Muscle of leg (tissue), 11 donors: Measurements from ENCODE around the gene RBM20. TPM values are rescaled to one million over a fixed set of nuclear protein-coding genes. Genes with fewer than 3 reads are reported as not detected.

ENCODE experiments used
- DNase-seq: peaks from one replicate; pipeline ENCODE4 v3.0.0; 2013
- H3K27ac ChIP-seq: one replicate; pipeline ENCODE4 v1.5.1; 2013; ENCODE audit warnings: mild to moderate bottlenecking, low read length, control low read depth
- H3K27me3 ChIP-seq: one replicate; pipeline ENCODE4 v1.6.1; 2013; ENCODE audit warnings: low read length; ENCODE audit not compliant: control insufficient read depth, insufficient read depth
- H3K36me3 ChIP-seq: one replicate; pipeline ENCODE4 v1.6.1; 2013; ENCODE audit warnings: low read length; ENCODE audit not compliant: control insufficient read depth, insufficient read depth
- H3K4me1 ChIP-seq: one replicate; pipeline ENCODE4 v1.6.1; 2013; ENCODE audit warnings: low read length; ENCODE audit not compliant: control insufficient read depth, insufficient read depth
- H3K4me3 ChIP-seq: one replicate; pipeline ENCODE4 v1.5.1; 2013; ENCODE audit warnings: low read length, control low read depth
- H3K9me3 ChIP-seq: replicated peaks from 2 replicates; pipeline ENCODE4 v1.6.1; 2013; ENCODE audit warnings: low read depth, low read length; ENCODE audit not compliant: control insufficient read depth
- WGBS: methylation state at CpG from one replicate; pipeline ENCODE4 v1.1.5; 2013; ENCODE audit warnings: missing lambda C conversion rate; ENCODE audit not compliant: insufficient coverage; 5-methylcytosine and 5-hydroxymethylcytosine counted together
- polyA plus RNA-seq, 8 donors: library from polyadenylated mRNA; unstranded; fragments of 120-200 nt; gene quantifications; one replicate each; pipeline versions ENCODE4 v1.2.1 to v1.2.3, GENCODE V29; 2013; ENCODE audit warnings: inconsistent platforms in 1 of 8, low replicate concordance in 1 of 8; ENCODE audit not compliant: insufficient read length in 8 of 8, insufficient read depth in 1 of 8
- total RNA-seq: library from RNA; stranded (reverse); fragments of 120-200 nt; gene quantifications from one replicate; pipeline ENCODE4 v1.2.4, GENCODE V29; 2013

RBM20 gene
- total and polyA plus RNA-seq, 9 donors: 6.5 to 17.0 (median 9.8) TPM

DNA sequence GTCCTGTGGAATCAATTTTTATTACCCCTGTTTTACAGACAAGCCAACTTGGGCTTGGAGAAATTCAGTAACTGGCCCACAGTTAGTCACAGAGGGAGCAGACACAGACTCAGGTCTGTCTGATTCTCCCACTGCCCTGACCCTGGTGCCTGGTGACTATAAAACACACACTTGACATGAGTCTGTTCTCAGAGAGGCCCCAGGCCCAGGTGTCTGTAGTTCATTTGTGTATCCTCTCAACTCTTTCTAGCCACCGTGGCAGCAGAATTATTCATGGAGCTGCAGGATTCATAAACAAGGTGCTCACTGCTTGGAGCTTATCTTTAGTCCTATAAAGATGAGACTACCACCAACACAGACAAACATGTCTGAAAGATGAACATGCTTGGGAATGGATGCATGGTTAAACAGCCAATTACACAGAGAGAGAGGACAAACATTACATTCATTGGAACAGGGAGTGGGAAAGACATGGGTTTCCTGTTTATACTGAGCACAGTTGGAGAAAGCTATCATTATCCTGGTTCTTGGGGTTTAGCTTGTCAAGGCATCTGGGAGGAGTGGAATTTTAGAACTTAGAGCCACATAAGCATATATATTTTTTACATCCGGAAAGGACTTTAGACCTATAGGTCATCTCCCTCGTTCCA is 148.5 kb downstream of the RBM20 start:
- no peak overlapping the region for H3K4me3 ChIP-seq
- WGBS: no CpG with 5 or more reads among the region's 3 CpGs
- no peak for DNase-seq
- no peaks in the 10 kb centered on the region for H3K9me3 ChIP-seq
- no peaks in the 10 kb centered on the region for H3K27me3 ChIP-seq
- no peak overlapping the region for H3K27ac ChIP-seq
- peaks cover 13% of the 10 kb centered on the region for H3K4me1 ChIP-seq
- no peaks in the 10 kb centered on the region for H3K36me3 ChIP-seq

DNA sequence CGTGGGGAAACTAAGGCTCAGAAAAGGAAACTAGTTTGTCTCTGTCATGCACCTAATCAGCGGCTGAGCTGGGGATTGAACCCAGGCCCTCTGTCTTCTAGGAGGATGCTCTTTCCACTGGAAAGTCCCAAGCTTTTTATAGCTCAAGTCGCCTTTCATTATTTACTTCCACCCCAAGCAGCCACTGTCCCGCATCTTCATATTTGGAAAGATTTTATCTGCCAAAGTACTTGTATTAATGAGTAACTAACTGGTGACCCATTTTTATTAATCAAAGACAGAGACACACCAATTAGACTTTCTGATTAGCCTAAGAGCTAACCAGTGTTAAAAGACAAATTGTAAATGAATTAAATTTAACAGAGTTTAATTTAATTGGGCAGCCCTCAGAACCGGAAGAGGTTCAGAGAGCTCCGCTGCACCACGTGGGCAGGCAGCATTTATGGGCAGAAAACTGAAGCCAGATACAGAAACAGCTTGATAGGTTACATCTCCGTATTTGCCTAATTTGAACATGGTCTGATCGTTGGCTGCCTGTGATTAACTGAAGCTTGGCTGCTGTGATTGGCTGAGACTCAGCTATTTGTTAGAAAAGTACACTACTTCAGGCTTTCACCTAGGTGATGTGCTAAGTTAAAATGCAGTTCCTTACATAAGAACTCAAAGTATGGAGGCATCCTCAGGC is 149.1 kb downstream of the RBM20 start:
- H3K4me1 ChIP-seq: peaks cover 13% of the 10 kb centered on the region
- 74% methylated on average over 5 of the region's 9 CpGs for WGBS
- H3K9me3 ChIP-seq: no peaks in the 10 kb centered on the region
- H3K27ac ChIP-seq: no peak overlapping the region
- H3K4me3 ChIP-seq: no peak overlapping the region
- no peaks in the 10 kb centered on the region for H3K36me3 ChIP-seq
- H3K27me3 ChIP-seq: no peaks in the 10 kb centered on the region
- DNase-seq: no peak

DNA sequence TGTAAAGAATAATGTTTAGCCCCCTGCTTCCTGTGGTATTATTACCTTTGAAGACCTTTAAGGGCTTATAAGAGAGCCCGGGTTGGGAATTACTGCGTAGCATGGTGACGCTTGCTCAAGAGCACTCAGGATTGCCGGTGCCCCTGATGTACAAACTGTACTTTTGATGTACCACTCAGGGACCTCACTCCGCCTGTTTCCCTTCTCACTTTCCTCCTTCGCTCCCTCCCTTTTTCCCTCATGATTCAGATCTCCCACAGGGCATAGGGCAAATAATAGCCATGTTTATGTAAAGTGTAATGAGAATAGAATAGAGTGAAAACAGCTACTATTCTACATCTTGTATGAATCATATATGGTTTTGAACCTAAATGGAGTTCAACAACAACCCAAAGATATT is 149.8 kb downstream of the RBM20 start:
- no peak for DNase-seq
- WGBS: 100% methylated on average over 3 of the region's 6 CpGs
- H3K9me3 ChIP-seq: no peaks in the 10 kb centered on the region
- H3K4me1 ChIP-seq: peaks cover 13% of the 10 kb centered on the region
- no peaks in the 10 kb centered on the region for H3K27me3 ChIP-seq
- H3K4me3 ChIP-seq: no peak overlapping the region
- H3K36me3 ChIP-seq: no peaks in the 10 kb centered on the region
- H3K27ac ChIP-seq: no peak overlapping the region

DNA sequence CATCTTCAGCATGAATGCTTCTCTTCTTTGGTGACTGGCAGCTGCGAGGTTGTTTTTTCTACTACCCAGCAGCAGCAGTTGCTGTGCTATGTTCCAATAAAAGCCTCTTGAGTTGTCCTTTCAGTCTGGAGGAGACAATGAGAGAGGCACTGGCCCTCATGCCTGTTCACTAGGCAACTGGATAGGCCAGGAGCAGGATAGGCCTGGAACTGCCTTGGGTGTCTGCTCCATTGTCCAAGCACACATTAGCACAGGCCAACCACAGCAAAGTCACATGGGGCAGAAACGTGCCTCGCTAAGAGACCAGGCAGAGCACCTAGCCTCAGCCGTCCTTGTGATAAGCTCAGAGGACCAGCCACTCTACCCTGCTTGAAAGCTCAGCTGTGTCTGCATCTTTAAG is 150.7 kb downstream of the RBM20 start:
- 62% methylated on average over 4 of the region's 4 CpGs for WGBS
- Histone ChIP-seq H3K4me3 (no peak overlapping the region), H3K27me3 (no peaks in the 10 kb centered on the region), H3K9me3 (no peaks in the 10 kb centered on the region), H3K27ac (peak overlapping the region; percentile 67), H3K36me3 (no peaks in the 10 kb centered on the region), H3K4me1 (peaks cover 8% of the 10 kb centered on the region)
- peak; percentile 51 for DNase-seq

DNA sequence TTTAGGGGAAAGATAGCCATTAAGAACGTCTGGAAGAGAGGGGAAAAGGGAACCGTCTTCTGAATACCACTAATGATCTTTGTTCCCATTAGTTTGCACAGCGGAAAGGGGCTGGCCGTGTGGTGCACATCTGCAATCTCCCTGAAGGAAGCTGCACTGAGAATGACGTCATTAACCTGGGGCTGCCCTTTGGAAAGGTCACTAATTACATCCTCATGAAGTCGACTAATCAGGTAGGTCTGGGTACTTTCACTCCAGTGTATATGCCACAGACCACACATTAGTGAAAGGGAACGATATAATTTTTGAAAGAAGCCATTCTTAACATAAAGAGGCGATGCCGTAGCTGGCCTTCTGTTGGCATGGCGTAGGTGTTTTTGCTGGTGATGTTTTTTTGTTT is 153.3 kb downstream of the RBM20 start:
- H3K9me3 ChIP-seq: no peaks in the 10 kb centered on the region
- H3K27me3 ChIP-seq: no peaks in the 10 kb centered on the region
- H3K4me3 ChIP-seq: no peak overlapping the region
- H3K27ac ChIP-seq: no peak overlapping the region
- no peaks in the 10 kb centered on the region for H3K36me3 ChIP-seq
- no peak for DNase-seq
- 20% methylated on average over 1 of the region's 10 CpGs for WGBS
- H3K4me1 ChIP-seq: peaks cover 9% of the 10 kb centered on the region

DNA sequence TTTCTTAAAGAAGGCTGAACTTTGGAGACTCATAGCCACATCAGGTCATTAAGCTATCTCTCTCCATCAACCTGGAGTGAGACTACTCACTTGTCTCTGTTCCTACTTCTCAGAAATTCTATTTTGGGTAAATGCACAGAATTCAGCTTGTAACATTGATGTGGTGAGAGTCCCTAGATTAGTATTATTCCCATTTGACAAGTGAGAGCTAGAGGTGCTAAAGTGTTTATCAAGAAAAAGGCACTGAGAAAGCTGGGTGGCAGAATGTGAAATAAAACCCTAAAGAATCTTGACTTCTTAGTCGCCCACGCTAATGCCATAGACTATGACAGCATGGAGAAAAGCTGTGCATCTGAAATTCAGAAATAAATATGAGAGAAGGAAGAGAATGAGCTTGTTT is 154.2 kb downstream of the RBM20 start:
- Histone ChIP-seq H3K27ac (no peak overlapping the region), H3K27me3 (no peaks in the 10 kb centered on the region), H3K36me3 (no peaks in the 10 kb centered on the region), H3K4me3 (no peak overlapping the region), H3K4me1 (peaks cover 11% of the 10 kb centered on the region), H3K9me3 (no peaks in the 10 kb centered on the region)
- no peak for DNase-seq
- WGBS: 100% methylated on average over 2 of the region's 2 CpGs

DNA sequence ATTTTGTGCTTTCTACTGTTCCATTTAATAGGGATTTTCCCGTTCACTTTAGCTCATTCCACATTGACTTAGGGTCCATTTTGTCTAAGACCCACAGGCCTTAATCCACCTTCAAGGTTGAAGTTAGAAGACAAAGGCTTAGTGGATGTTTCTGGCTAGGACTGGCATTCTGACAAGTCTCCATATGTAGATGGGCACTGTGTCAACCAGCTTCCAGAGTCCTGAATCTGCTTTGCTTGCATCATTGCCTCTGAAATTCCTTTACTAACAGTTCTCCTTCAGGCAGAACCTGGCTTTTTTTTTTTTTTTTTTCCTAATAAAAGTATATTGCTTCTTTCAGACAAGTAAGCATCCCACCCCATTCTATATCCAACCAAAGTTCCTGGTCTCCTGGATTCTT is 158.0 kb downstream of the RBM20 start:
- H3K27ac ChIP-seq: peak overlapping the region; percentile 38
- H3K36me3 ChIP-seq: no peaks in the 10 kb centered on the region

DNA sequence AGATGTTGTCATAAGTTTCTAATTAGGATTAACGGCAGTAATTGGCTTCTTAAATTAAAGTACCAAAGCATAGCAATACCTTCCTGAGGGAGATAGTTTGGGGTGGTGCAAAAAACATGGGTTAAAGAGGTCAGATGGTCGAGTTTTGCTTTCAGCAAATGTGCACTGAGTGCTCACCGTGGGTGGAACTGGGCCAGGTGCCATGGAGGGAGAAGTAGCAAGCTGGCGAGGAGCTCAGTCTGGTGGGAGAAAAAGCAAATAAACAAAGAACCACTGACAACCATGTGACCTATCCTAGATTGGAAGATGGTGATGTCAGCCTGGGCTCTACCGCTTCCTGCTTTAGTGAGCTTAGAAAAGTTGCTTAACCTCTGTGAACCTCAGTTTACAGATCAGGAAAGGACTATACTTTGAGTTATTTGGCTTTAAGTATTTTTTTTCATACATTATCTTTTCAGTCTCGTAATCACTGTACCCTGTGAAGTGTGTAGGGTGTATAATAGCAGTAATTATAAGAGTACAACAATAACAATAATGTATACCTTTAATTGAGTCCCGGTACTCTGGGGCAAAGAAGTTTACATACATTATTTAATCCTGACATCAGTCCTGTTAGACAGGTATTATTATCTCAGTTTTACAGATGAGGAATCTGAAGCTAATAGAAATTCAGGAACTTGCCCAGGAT is 158.6 kb downstream of the RBM20 start:
- H3K27me3 ChIP-seq: no peaks in the 10 kb centered on the region
- WGBS: 20% methylated on average over 1 of the region's 7 CpGs
- H3K9me3 ChIP-seq: no peaks in the 10 kb centered on the region
- peaks cover 10% of the 10 kb centered on the region for H3K4me1 ChIP-seq
- DNase-seq: peak; percentile 71
- peak overlapping the region; percentile 38 for H3K27ac ChIP-seq
- H3K4me3 ChIP-seq: no peak overlapping the region
- H3K36me3 ChIP-seq: no peaks in the 10 kb centered on the region

More for the DNA sequence above, 158.0 kb downstream of the RBM20 start:
- no peak for DNase-seq
- Histone ChIP-seq H3K9me3 (no peaks in the 10 kb centered on the region), H3K27me3 (no peaks in the 10 kb centered on the region), H3K4me1 (peaks cover 10% of the 10 kb centered on the region), H3K4me3 (no peak overlapping the region)
- WGBS: no CpG with 5 or more reads among the region's 1 CpG

DNA sequence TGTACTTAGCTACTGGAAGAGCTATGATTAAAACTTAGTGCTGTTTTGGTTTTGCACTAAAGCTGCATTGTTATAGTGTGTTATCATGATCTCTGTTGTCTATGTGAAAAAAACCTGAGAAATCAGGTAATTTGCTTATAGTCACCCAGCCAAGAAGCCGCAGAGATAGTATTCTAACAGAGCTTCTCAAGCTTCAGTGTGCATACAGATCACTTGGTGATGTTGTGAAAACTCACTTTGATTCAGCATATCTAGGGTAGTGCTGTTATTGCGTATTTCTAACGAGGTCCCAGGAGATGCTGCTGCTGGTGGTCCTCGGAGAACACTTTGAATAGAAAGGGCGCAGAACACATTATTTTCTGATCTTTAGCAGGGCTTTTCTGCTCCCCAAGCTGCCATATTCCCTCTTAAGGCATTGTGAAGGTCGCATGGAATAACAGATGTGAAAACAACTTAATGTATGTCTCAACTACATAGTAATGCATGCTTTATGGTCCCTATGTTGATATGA is 159.2 kb downstream of the RBM20 start:
- DNase-seq: no peak
- H3K36me3 ChIP-seq: no peaks in the 10 kb centered on the region
- H3K4me3 ChIP-seq: no peak overlapping the region
- H3K27ac ChIP-seq: no peak overlapping the region
- 71% methylated on average over 1 of the region's 6 CpGs for WGBS
- H3K9me3 ChIP-seq: no peaks in the 10 kb centered on the region
- peaks cover 10% of the 10 kb centered on the region for H3K4me1 ChIP-seq
- no peaks in the 10 kb centered on the region for H3K27me3 ChIP-seq

DNA sequence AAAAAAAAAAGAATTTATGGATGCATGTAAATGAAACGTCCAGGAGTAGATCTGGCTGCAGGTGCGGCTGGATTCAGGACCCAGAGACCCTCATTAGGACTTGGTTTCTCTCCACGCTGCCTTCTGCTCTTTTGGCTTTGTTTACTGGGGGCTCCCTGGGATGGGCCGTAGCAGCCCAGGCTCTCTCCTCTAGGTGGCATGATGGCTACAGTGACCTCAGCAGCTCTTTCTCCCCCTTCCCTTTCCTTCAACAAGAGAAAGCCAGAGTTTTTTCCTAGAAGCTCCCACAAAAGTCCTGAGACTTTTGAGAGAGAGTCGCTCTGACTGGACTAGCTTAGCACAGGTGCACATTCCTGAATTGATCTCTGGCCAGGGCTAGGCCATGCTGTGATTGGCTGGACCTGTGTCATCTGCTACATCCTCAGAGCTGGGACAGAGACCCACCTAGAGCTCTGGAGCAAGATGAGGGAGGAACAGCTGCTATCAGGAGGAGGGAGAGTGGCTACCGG is 159.7 kb downstream of the RBM20 start:
- WGBS: 12% methylated on average over 4 of the region's 6 CpGs
- DNase-seq: peak; percentile 84
- H3K27me3 ChIP-seq: no peaks in the 10 kb centered on the region
- H3K36me3 ChIP-seq: no peaks in the 10 kb centered on the region
- no peak overlapping the region for H3K27ac ChIP-seq
- peaks cover 10% of the 10 kb centered on the region for H3K4me1 ChIP-seq
- H3K4me3 ChIP-seq: no peak overlapping the region
- no peaks in the 10 kb centered on the region for H3K9me3 ChIP-seq
